GM18909 (cell line): ENCODE results near the gene HEMGN.

Experiments used
- ATAC-seq: cut with Tn5 transposase; IDR thresholded peaks from one replicate; pipeline ENCODE4 v1.9.1; 2021; ENCODE audit warnings: mild to moderate bottlenecking; ENCODE audit not compliant: unreplicated experiment, poor library complexity

The HEMGN gene

DNA sequence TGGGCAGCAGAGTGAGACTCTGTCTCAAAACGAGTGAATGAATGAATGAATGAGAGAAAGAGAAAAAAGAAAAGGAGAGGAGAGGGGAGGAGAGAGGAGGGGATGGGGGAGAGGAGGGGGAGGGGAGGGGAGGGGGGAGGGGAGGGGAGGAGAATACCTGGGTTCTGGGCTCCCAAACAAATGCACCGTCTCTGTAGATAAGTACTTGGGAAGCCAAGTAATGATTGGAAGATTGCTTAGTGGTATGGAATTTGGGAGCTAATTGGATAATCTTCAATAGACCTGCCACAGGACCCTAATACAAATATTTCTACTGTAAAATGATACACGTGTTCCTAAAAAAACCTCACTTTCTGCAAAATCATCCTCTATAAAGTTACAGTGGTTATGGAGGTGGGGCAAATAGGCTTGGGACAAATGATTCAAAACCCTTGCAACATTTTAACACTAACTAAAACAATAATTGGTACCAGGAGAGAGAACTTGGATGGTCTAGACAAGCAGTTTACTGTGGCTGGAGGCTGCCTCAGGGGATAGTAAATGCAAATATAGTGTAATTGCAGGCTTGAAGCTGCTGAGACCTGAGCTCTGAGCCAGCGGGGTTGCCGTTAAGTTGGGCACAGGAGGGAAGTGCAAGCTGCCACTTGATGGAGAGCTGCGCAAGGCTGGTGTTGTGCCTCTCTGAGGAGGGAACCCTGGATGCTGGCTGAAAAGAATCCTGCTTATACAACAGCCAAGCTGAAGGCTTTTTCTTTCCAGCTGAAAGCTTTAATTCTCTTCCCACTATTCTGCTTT is 3.5 kb downstream of the HEMGN start:
- ATAC-seq: no peak

DNA sequence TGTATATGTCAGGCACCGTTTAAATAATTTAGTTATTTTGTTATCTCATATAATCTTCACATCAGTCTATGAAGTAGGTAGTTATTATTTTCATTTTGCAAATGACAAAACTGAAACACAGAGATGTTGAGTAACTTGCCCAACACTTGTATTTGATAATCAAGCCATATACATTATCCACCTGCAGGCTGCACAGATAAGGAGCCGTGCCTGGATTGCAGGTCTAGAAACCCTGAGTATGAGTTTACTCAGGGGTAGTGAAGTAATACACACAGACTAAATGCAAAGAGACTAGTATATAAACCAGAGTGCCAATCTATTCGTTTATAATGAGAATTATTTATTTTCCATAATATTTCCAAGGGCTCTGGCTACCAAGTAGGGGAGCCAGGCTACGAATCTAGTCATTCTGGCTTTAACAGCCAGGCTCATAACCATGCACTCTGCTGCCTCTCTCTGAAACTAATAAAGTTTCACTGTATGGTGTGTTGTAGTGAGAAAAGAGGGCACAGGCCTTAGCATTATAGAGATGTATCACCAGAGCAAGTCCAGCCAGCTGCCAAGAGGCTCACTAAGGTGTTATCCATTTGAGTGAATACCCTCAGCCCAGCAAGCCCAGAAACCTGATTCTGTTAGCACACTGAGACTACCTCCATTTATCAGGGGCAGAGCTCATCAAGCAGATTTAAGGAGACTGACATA is 4.5 kb downstream of the HEMGN start:
- no peak for ATAC-seq

- no peak for ATAC-seq
Observed at GRCh38 chr9:97930972-97931371, 7.0 kb downstream of the HEMGN start.

DNA sequence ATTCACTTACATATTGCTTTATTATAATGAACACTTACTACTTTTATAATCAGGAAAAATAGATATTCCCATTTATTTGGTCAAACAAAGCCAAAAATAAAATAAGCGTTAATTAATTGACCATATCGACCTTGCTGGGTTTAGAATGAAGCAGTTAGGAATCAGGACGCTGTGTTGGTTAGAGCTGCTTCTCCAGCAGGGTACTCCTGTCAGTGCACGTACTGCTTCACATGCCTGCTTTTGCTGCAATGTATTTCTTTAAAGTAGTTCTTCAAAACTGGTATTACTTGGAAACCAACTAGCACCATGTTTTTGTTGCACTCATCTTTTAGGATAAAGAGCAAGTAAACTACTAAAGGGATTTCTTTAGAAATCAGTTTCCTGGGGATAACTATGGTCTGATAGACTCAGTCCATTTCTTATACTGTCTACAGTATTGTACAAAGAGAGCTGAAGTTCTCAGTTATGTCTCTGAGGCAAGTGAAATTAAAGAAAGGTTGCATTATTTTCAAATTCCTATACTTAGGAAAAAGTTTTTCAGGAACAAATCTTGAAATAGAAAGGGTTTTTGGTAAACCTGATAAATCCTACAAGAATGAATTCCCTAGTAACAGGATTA is 8.9 kb downstream of the HEMGN start:
- no peak for ATAC-seq

GRCh38 chr9:97925497-97926334 is 12.3 kb downstream of the HEMGN start:
- ATAC-seq: no peak

DNA sequence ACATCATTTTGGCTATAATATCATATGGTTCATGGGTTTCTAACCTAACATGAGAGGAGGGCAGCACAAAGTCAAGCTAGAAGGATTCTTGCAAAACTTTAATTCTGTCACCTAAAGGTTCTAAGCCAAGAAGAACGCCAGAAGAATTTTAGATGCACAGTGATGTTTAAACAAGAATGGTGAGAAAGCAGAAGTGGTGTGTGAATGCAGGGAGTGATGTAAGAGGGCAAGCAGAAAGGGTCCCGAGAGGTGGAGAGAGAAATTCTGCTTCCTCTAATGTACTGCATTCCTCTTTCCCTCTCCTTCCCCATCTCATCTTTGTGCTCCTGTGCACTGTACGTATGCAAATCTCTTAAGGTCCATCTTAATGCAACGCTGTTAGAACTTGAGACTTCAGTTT is 13.6 kb downstream of the HEMGN start:
- ATAC-seq: no peak

DNA sequence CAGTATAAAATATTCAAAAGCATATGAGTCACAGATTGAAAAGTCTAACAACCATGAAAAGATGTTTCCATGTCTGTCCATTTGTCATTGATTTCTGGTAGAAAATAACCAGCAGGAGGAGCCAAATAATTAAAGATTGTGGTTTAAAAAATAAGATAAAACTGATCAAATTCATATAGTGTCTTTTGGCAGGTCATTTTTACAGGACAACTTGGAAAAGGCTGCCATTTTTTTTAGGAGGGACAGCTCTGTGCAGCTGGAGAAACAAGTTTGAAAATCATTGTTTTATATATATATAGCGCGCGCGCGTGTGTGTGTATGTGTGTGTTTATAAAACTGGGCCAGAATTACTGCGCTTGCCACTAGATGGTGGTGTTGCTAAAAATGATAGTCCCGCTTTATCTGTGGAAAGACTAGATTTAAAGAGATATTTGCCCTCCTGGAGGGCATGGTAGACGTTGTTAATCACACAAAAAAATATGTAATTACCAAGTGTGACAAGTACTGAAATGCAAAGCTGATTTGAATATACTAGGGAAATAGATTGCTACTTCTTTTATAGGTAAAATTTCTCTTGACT is 14.4 kb downstream of the HEMGN start:
- peak; percentile 48 for ATAC-seq

DNA sequence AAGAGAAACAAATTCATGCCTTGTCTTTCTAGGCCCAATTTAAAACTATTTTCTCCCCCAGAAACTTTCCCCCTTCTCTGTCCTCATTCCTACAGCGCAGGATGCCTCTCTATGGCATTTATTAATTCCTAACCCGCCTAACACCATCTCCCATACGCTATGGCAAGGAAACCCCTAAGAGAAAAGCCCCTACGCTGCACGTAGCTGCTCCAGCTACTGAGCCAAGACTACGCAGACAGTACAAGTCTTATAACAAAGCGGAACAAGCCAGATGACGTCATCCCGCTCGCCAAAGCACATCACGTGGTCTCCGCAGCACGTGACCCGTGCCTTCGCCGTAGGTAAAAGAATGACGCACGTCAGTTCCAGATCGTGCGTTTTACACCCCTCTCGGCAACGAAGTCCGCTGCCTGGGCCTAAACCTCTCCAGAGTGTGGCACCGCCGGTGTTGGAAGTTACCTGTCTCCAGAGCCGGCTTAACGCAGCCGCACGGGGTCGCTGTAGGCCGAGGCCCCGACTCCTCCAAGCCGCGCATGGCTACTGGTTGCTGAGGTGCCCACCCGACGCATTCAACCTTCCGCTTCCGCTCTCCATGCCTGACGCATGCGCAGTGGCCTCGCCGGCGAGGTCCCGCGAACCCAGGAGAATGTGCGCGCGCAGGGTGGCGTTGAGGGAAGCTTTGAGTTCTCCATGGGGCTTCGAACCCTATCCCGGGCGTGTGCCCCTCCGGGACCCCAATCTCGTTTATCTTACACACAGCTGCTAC is 15.8 kb downstream of the HEMGN start, which contains the start of gene TRMO:
Gene TRMO (minus strand): TSS at position 542 of the 766 bp plus-strand sequence. CDS start 7 bp downstream, at position 535.
- peak; percentile 87 for ATAC-seq

DNA sequence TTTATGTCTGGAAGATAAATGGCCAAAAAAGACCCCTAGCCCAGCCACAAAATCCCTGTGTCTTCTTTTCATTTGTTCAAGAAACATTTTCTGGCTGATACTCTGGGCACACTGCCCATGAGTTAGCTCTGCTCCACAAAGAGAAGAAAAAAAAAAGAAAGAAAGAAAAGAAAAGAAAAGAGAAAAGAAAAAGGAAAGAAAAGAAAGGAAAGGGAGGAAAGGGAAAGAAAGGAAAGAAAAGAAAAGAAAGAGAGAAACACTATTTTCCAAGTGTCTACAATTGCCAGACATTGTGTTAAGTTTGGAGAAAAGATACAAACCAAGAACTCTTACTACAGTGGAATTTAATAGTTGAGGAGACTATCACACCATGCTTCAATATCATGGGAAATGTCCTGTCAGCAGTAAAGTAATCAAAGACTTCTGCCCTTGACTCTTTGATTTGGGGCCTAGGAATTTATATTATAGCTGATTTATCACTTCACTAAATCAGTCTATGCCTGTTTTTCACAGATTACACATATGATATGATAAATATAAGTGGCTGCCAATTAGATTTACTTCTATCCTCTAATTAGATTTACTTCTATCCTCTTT is 18.7 kb downstream of the HEMGN start:
- ATAC-seq: no peak

GRCh38 chr9:97918611-97919010 is 19.4 kb downstream of the HEMGN start:
- no peak for ATAC-seq

- no peak for ATAC-seq
Observed at GRCh38 chr9:97911970-97912369, 26.0 kb downstream of the HEMGN start.

DNA sequence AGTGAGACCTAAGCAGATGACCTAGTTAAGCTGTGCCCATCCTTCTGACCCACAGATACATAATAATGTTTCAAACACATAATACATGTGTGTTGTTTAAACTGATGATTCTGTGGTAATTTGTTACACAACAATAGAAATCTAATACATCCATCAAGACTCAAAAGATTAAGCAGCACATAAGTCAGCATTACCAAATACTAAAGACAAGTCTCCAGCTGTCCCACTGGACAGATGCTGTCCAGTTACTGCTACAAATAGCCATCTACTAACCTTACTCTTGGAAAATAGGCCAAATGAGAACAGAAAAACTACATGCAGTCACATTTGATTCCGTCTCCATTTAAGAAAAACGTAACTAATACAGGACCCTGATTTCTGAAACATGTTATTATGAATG is 26.4 kb downstream of the HEMGN start:
- ATAC-seq: no peak

GRCh38 chr9:97910357-97910756 is 27.6 kb downstream of the HEMGN start:
- ATAC-seq: no peak

DNA sequence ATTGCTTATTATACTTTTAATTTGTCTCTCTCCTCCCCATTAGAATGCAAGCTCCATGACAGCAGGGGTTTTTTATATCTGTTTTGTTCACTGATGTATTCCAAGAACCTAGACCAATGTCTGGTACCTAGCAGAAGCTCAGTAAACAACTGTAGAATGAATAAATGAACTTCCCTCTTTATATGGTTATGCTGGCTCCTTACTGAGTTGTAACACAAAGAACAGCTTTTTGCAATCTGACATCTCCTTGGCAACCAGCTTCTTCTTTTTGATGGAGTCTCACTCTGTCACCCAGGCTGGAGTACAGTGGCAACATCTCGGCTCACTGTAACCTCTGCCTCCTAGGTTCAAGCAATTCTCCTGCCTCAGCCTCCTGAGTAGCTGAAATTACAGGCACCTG is 29.3 kb downstream of the HEMGN start:
- ATAC-seq: no peak

- ATAC-seq: no peak
Observed at GRCh38 chr9:97907632-97908031, 30.3 kb downstream of the HEMGN start.

DNA sequence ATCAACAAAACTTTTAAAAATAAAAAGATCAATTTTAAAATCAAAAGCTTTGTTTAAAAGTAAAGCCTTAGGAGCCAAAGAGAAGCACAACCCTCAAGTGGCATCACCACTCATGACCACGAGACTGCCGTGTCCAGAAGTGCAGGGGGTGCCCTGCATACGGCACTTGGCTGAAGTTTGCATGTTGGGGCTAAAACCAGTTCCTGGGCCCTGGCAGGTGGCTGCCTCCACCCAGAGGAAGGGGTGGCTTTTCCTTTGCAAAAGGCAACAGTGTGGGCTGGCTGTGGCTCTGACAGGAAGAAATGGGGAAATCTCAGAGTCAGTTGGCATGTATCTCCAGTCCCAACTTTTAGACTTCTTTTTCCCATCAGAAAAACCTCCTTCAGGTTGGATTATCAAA is 30.9 kb downstream of the HEMGN start:
- no peak for ATAC-seq

- no peak for ATAC-seq
Observed at GRCh38 chr9:97906236-97906831, 31.6 kb downstream of the HEMGN start.

DNA sequence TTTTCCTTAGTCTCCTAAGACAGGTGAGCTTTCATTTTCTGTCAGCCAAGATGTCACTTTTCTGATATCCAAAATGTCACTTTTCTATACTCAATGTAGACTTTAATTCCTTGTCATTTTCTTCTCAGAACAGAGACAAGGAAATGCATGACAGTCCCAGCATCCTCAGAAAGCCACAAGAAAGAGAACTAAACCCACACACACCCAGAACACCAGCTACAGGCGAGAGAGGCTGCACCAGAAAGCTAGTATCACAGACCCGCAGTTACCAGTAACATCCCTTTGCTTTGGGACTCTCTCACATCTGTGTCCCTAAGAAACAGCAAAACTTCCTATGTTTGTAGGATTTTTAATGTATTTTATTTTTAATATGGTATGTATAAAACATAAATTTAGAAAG is 32.7 kb downstream of the HEMGN start:
- ATAC-seq: no peak

DNA sequence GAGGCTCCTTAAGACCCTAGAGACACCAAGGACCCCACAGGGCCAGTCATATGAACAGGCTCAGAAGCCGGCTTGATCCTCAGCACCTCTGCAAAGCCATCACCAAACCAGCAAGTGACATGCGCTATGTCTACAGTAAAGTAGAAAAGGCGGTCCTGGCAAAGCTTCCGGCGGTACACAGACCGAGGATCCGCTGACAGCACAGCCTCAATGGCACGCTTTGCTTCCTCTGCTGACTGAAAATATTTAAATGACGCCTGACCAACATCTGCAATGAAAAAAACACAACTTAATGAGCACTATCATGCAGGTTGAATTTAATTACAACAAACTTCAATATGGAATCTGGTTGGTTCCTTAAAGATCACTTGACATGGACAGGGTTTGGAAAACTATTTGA is 33.2 kb downstream of the HEMGN start:
- no peak for ATAC-seq
